GM12892 (cell line): ENCODE data around the gene PSMA8. TPM values are rescaled to one million over a fixed set of nuclear protein-coding genes. Genes with fewer than 3 reads are reported as not detected.

Source experiments
- DNase-seq: peaks from one replicate; pipeline ENCODE4 v3.0.0; 2011; ENCODE audit not compliant: insufficient read length
- FAIRE-seq: peaks from 2 replicates; lab custom pipeline; 2011; peaks lifted over from hg19 to GRCh38; lab: Jason Lieb, UNC
- POLR2A ChIP-seq: IDR thresholded peaks from 2 replicates; pipeline ENCODE4 v1.6.1; 2011; ENCODE audit warnings: low read depth, low read length, control low read depth
- POLR2AphosphoS5 ChIP-seq: IDR thresholded peaks from 2 replicates; pipeline ENCODE4 v1.6.1; 2011; ENCODE audit warnings: low read depth, low read length, control low read depth
- TAF1 ChIP-seq: IDR thresholded peaks from 2 replicates; pipeline ENCODE4 v1.6.1; 2011; ENCODE audit warnings: low read depth, mild to moderate bottlenecking, control low read depth, low read length, borderline replicate concordance
- polyA plus RNA-seq: library from polyadenylated mRNA; unstranded; fragments of >200 nt; gene quantifications from one replicate; pipeline ENCODE4 v1.2.1, GENCODE V29; 2012; ENCODE audit warnings: missing spikeins, inconsistent platforms; ENCODE audit not compliant: missing spikeins

PSMA8 gene
- polyA plus RNA-seq, result 2.8 TPM

DNA sequence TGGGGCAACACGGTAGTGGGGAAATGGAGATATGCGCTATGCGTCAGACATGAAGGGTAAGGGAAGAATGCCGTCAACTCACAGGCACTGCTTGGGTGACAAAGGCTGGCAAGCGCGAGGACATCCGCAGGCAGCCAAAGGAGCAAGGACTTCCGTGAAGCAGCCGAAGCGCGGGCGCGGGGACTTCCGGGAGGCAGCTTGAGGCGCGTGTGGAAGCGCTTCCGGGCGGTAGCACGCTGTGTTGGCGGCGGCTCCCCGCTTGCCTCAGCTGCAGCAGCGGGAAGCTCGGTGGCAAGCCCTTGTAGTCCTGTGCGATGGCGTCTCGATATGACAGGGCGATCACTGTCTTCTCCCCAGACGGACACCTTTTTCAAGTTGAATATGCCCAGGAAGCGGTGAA is at the start of gene PSMA8:
Gene PSMA8, plus strand, starts transcription at position 218 of the 400 bp plus-strand sequence. Its CDS starts 97 bp downstream, at position 315.
- FAIRE-seq, result peak; percentile 9
- peak; percentile 22 for DNase-seq
- TF ChIP-seq POLR2AphosphoS5 (peak; percentile 86), POLR2A (peak; percentile 92), TAF1 (peak; percentile 66; the same call in 1 of the 2 replicates)

- DNase-seq (no peak), FAIRE-seq (no peak)
- TF ChIP-seq TAF1 (no peak), POLR2AphosphoS5 (no peak), POLR2A (no peak)
Measured at GRCh38 chr18:26085056-26085455, 48.6 kb upstream of the PSMA8 start.

DNA sequence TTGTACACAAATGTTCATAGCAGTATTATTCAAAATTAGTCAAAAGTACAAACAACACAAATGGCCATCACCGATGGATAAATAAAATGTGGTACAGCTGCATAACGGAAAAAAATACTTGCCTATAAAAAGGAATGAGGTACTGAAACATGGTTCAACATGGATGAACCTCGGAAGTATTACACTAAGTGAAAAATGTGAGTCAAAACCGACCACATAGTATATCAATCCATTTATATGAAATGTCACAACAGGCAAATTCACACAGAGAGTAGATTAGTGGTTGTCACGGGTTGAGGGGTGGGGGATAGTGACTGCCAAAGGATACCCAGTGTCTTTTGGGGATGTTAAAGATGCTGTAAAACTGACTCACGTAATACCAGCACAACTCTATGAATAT is 46.7 kb upstream of the PSMA8 start:
- FAIRE-seq (peak; percentile 21), DNase-seq (no peak)
- TF ChIP-seq TAF1 (no peak), POLR2AphosphoS5 (no peak), POLR2A (no peak)

- no peak for TF ChIP-seq TAF1
- no peak for TF ChIP-seq POLR2AphosphoS5
- FAIRE-seq, result peak; percentile 27
- DNase-seq, result no peak
Measured at GRCh38 chr18:26088487-26088886, 45.2 kb upstream of the PSMA8 start.

DNA sequence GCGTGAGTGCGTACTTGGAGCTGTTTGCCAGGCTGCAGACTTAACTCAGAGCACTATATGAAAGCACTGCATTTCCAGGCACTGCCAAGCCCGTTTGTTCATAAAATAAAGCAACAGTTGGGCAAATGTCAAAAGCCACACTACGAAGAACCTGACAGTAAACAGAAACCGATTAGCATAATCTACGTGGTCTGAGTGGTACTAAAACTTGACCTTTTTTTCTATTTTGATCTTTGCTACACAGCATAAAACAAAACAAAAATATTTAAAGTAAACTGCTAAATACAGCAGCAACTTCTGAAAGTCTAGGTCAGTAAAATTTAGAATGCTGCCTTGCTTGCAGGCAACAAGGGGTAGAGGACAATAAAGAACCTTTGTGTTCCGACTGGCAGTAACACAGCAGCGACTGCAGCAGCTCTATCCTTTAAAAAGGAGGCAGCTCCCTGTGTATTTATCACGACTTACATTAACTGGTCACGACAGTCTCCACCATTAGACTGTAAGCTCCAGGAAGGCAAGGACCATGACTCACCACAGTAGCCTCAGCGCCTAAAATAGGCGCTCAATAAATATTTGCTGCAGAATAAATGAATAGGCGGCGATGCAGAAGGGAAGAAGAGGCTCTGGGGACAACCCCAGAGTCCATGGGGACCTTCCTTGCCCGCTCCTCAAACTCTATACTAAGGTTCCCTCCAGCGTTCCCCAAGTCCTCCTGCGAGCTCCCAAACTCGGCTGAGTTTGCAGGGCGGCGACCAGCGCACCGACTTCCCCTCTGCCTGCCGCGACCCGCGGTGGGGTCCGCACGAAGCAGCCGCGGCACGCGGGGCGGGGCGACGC is 44.2 kb upstream of the PSMA8 start:
- TF ChIP-seq POLR2A (no peak), POLR2AphosphoS5 (no peak), TAF1 (no peak)
- DNase-seq (no peak), FAIRE-seq (peak; percentile 24)

DNA sequence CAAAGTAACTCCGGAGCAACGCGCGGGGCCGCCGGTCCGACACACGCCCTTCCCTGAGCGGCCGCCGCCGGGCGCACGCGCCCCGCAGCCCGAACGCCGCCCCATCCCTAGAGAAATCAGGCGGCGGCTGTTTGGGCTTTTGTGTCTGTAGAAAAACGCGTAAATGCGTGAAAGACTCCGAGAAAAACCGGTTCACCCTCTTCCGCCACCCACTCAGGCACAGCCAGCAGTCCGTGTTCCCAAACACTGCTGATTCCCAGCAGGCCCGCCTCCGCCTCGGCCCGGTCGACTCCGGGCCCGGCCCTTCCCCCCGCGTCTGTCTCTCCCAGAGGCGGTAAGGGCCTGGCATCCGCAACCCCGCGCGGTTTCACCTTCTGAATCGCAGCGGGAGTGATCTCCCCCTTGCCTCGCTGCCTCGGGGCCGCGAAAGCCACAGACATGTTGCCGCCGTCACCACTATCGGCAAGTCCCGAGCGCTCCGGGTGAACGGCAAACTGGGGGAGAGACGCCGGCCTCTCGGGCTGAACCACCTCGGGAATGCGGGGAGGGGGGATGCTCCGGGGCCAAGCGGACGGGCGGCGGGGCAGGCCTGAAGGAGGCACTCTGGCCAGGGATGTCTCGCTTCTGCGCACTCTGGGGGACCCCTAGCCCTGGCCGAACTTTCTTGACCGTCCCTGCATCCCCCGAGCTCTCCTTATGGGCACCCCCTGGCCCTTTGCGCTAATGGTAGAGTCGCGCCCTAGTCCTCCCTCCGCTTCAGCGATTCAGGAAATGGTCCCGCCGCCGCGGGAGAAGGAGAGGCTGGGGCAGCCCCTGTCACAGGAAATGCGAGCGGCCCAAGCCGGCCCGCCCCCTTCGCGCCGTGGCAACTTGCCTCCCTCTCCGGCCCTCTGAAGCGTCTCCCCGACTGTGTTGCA is 43.3 kb upstream of the PSMA8 start, which contains the start of gene SS18:
Gene SS18, minus strand, starts transcription at position 484 of the 917 bp plus-strand sequence. Its CDS starts 44 bp downstream, at position 440.
- DNase-seq (peak; percentile 75), FAIRE-seq (peak; percentile 99)
- TF ChIP-seq POLR2AphosphoS5 (peak; percentile 88), POLR2A (peak; percentile 88), TAF1 (peak; percentile 82; the same call in 1 of the 2 replicates)

GRCh38 chr18:26091047-26091630 is 42.5 kb upstream of the PSMA8 start:
- no peak for FAIRE-seq
- no peak for DNase-seq
- no peak for TF ChIP-seq POLR2AphosphoS5
- TF ChIP-seq POLR2A, result no peak
- no peak for TF ChIP-seq TAF1

GRCh38 chr18:26096852-26097251 is 36.8 kb upstream of the PSMA8 start:
- no peak for DNase-seq
- no peak for TF ChIP-seq POLR2AphosphoS5
- no peak for FAIRE-seq

DNA sequence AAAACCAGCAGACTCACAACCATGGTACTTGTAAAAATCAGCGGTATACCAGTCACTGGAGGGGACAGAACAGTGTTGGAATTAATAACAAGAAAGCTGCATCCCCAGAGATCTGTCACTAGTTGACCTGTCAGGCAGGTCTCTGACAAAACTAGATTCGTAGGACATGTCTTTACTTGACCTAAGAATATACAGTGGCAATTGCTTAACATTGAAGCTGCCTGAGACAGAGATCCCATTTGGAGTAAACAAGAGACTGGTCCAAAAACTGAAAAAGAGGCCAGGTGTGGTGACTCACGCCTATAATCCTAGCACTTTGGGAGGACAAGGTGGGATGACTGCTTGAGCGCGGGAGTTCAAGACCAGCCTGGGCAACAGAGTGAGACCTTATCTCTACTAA is 36.1 kb upstream of the PSMA8 start:
- no peak for DNase-seq
- TF ChIP-seq TAF1, result no peak
- TF ChIP-seq POLR2AphosphoS5, result no peak
- no peak for TF ChIP-seq POLR2A
- FAIRE-seq, result no peak

DNA sequence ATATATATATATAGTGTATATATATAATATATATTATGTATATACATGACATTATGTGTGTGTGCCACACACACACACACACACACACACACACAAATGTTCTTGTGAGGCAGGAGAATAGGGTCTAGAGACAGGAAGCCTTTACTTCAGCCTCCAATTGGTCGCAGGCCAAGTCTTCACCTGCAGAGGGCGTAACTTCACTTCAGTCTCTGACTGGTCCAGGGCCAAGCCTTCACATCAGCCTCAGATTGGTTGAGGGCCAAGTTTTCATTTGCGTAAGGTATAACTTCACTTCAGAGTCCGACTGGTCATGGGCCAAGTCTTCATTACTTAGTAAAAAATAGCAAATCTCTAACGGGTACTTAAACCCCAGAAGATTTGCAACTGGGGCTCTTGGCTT is 30.1 kb upstream of the PSMA8 start:
- TF ChIP-seq TAF1 (no peak), POLR2A (no peak), POLR2AphosphoS5 (no peak)
- no peak for DNase-seq
- no peak for FAIRE-seq

GRCh38 chr18:26104035-26104434 is 29.6 kb upstream of the PSMA8 start:
- DNase-seq (no peak), FAIRE-seq (no peak)
- TF ChIP-seq POLR2AphosphoS5 (no peak), TAF1 (no peak), POLR2A (no peak)
